T1000 (cell line): Measurements from ENCODE around the gene DLL4.
"Not testable (repeated sequence)": the region's sequence is repeated elsewhere in the genome, so short reads cannot be mapped to it uniquely, and the experiment has no call there.

ENCODE experiments used
- DNase-seq: peaks from one replicate; lab custom pipeline; 2025; ENCODE audit warnings: mixed read lengths; lab: John Stamatoyannopoulos, UW

Gene DLL4

DNA sequence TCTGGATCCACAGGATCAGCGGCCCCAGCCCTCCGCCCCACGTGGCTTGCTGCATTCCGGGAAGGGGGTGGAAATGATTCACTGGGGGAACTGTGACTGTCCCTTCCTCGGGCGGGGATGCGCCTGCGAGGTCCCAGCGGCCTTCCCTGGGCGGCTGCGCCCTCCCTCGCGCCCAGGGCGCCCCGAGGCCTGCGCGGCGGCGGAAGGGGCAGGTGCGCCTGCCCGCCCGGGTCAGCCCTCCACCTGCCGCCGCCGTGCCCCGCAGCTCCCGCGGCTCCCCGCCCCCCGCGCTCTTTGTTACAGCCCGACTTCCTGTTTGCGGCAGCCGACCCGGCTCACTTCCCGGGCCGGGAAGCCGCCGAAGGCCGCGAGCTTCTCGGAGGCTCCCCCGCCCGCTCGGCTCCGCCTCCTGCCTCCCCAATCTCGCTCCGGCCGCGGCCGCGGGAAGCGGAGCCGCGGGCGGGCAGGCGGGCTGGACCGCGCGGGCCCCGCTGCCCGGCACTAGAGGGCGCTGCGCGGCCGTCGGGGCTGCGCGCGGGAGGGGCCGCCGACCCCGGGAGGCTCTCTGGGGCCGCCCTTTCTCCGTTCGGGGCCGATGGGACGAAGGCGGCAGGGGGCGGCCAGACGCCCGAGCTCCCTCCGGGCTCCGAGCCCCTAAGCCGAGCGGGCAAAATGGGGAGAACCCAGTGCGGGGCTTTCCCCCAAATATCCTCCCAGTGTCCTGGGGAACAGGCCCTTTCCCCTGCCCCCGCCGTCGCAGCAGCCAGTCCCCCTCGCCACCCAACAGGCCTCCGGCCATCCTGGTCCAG lies 12.6 kb downstream of the DLL4 start:
- peak; percentile 81 for DNase-seq

DNA sequence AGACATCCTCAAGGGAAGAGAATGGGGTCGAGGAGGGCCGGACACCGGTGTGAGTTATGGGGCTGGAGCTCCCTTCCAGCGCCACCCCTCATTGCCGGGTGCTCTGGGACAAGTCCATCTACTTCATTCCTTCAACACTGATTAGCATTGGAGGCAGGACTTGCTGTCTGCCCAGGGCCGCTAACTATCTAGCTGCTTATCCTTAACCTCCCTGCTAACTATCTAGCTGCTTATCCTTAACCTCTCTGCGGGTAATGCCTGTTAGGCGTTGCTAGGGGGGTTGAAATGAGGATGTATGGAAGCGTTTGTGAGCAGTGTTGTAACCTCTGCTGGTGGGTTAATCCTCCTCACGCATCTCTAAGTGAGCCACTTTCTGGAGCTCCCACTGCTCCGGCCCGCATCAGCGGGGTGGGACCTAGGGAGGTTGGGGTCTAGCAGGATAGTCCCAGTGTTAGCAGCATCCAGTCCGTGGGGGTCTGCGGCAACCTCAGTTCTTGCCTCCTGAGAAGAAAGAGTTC lies 13.3 kb downstream of the DLL4 start:
- no peak for DNase-seq

GRCh38 chr15:40942878-40943277 lies 13.7 kb downstream of the DLL4 start:
- DNase-seq, result no peak

- no peak for DNase-seq
Measured at GRCh38 chr15:40943764-40944365, 14.7 kb downstream of the DLL4 start.

DNA sequence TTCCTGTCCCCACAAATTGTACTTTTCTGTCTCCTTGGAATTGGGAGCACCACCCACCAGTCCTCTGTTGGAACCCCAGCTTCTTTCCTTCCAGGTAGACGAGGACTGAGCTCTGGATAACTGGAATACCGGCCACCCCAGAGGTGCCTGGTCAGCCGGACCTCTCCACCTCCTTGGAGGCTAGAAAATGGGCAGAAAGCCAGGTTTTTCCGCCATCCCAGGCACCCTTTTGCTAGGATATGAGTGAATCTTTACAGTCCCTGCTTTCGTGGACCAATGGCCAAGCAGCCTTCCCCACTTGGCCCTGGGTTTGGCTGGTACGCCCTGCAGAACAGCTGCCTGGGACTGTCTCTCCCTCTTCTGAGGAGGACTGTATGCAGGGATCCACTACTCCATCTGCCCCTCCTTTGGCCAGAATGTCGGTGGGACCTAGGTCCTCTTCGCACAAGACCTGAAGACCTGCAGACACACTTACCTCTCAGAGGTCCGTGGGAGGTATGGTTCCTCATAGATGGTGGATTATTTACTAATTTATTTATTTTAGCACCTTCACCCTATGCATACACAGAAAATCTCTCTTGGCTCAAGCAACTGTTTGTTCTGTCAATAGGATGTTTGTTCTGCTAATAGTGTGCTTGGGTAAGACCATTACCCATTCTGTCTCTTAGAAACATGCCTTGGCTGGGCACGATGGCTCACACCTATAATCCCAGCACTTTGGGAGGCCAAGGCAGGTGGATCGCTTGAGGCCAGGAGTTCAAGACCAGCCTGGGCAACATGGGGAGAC lies 15.6 kb downstream of the DLL4 start:
- DNase-seq, result no peak

DNA sequence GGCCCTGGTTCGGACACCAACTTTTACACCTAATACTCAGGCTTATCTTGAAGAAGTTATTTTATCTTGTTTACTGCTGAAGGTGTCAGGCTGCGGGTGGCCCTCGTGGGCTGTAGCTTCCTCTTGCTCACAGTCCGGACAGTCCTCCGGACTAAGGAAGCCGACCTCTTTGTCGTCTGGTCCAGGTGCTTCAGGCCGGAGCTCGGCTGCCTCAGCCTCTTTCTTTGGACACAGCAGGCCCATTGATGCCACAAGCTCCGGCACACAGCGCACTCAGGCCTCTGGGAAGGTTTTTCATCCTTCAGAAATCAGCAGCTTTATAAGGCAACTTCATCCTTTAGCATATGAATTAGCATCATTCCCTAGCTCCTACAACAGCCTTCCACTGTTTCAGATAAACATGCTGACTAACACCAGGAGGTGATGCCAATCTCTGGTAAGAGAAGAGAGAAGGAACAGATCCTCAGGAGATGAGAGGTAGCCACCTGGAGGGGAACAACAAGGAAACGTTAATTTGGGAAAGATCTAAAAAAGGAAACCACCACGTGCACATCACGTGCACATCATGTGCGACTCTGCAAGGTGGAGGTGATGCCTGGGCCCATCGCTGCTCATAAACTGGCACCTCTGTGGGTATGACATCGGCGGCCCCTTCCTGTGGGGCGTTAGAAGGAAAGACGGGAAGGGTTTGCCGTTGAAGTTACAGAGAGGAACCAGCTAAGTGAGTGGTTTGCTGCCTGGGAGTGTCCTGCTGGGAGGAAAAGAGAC lies 19.8 kb downstream of the DLL4 start:
- DNase-seq, result no peak

DNA sequence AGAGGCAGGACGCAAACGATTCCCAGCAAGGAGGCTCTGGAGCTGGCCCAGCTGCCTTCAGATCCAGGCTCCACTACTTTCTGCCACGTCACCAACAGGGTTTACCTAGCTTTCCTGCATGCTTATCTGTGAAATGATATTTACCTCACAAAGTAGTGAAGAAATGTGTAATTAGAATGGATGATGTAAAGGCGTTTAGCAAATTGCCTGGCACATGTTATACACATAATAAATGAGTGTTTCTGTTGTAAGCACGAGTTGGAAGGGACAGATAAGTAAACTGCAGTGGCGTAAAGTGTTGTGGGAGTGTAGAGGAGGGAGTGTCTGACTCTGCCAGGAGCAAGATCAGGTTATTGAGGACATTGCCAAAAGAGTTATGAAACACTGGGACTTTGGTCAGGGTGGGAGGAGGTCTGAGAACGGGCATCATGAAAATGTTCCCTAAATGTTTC lies 20.6 kb downstream of the DLL4 start:
- DNase-seq, result no peak

GRCh38 chr15:40951764-40952163 lies 22.6 kb downstream of the DLL4 start:
- no peak for DNase-seq

GRCh38 chr15:40952301-40952900 lies 23.3 kb downstream of the DLL4 start:
- DNase-seq, result no peak

DNA sequence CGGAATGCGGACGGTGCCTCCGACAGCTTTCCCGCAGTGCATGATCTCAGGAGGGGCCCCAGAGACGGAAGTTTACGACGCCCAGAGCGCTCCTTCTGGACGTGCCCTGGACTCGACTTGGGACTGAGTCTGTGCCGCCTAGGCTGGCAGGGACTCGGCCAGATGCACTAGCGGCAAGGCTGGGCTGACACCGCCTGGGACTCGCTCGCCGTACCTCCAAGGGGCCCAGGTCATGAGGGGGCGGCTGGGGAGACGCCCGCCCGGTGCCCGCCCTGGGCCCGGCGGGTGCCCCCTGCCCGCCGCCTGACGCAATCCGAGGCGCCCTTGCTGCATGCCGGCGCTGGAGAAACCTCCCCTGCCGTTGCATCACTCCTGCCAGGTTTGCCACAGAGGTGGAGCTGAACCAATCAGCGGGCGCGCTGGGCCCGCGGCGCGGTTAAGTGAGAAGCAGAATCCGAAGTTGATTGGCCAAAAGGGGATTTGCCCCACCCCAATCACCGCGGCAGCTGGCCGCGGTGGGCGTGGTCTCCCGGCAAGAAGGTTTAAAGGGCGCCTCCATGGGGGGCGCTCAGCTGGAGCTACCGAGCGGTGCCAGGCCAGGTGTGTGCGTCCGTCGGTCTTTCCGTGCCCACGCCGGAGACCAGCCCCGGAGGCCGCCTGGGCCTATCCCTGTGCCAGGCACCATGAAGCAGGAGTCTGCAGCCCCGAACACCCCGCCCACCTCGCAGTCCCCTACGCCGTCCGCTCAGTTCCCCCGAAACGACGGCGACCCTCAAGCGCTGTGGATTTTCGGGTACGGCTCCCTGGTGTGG lies 24.0 kb downstream of the DLL4 start, which contains the start of gene CHAC1:
TSS of gene CHAC1 (plus strand) at position 571 of the 812 bp plus-strand sequence. CDS start at position 684, 113 bp downstream.
- peak; percentile 90 for DNase-seq

- no peak for DNase-seq
Measured at GRCh38 chr15:40953713-40954074, 24.6 kb downstream of the DLL4 start.

GRCh38 chr15:40954158-40954848 lies 25.2 kb downstream of the DLL4 start:
- DNase-seq, result not testable (repeated sequence)

- no peak for DNase-seq
Measured at GRCh38 chr15:40955141-40955903, 26.2 kb downstream of the DLL4 start.

GRCh38 chr15:40955930-40956540 lies 26.9 kb downstream of the DLL4 start:
- no peak for DNase-seq

DNA sequence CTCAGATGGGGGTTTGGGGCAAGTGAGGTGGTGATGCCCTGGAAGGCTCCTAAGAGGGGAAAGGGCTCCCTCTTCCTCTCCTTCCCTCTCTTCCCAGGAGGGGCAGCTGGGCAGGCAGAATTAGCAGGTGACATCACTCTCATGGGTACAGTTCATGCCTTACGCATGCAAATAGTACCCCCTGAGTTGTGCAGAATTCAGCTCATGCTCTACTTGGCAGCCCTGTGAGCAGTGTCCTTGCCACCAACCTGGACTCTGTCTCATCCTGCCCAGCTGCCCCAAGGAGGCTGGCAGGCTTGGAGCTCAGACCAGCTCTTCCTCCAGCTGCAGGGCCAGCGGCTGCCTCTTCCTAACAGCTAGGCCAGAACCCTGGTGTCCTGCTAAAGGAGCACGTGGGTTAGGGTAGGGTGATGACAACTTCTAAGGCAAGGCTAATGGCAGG lies 27.4 kb downstream of the DLL4 start:
- no peak for DNase-seq

DNA sequence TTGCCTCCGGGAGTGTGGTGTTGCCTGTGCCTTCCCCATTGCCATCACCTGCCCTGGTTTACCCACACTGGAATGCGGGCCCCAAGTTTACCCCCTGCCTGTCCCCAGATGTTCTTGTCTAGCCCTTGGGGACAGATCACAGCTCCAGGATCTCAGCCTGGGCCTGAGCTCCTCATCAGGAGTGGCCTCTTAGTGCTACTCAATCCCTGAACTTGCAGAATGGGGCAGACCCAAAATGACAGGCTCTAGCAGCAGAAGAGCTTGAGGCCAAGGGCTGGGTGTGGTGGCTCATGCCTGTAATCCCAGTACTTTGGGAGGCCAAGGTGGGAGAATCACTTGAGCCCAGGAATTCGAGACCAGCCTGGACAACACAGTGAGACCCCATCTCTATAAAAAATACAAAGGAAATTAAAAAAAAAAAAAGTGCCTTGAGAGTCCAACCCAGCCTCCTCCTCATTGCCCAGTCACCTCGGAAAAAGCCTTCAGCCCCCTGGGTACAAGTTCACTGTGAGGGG lies 28.0 kb downstream of the DLL4 start:
- DNase-seq, result no peak

- no peak for DNase-seq
Measured at GRCh38 chr15:40957581-40958051, 28.5 kb downstream of the DLL4 start.

GRCh38 chr15:40958146-40958545 lies 29.0 kb downstream of the DLL4 start:
- no peak for DNase-seq
